K562 (cell line): Measurements from ENCODE around the gene SPATA31D1.

Source experiments
- CBFA2T2 ChIP-seq: fragments of 450-650 bp; conservative IDR thresholded peaks from 2 replicates; pipeline ENCODE4 v1.6.1; 2017; ENCODE audit warnings: mild to moderate bottlenecking
- CBX3 ChIP-seq, 2 experiments: IDR thresholded peaks; 1 replicate in 1 of 2; 2 replicates in 1 of 2; pipeline ENCODE4 v1.6.1; 2012; ENCODE audit warnings: inconsistent platforms in 2 of 2, low read length in 2 of 2, borderline replicate concordance in 1 of 2, control low read depth in 1 of 2
- ETV6 ChIP-seq, 3 experiments: fragments of 150-350 bp in 1 of 3; sonication (generic) in 1 of 3; formaldehyde crosslinking in 1 of 3; IDR thresholded peaks; 2 replicates each; pipeline versions ENCODE4 v1.6.1 to v1.8.0; 2014 to 2022; ENCODE audit warnings: borderline replicate concordance in 2 of 3, low read depth in 2 of 3, antibody characterized with exemption in 1 of 3, low read length in 1 of 3, mild to moderate bottlenecking in 1 of 3, missing genetic modification reagents in 1 of 3
- FOXM1 ChIP-seq, 2 experiments: fragments of 450-650 bp in 1 of 2; sonication (generic) in 1 of 2; formaldehyde crosslinking in 1 of 2; IDR thresholded peaks; 2 replicates each; pipeline versions ENCODE4 v1.6.1 to v1.9.0; 2017 to 2022; ENCODE audit warnings: low read depth in 2 of 2, mild to moderate bottlenecking in 2 of 2, missing genetic modification reagents in 1 of 2, moderate library complexity in 1 of 2
- KDM2B ChIP-seq: fragments of 250-450 bp; sonication (Bioruptor Pico); IDR thresholded peaks from 2 replicates; pipeline ENCODE4 v1.8.0; 2021; ENCODE audit warnings: mild to moderate bottlenecking, moderate library complexity
- POLR2AphosphoS5 ChIP-seq: IDR thresholded peaks from 2 replicates; pipeline ENCODE4 v1.6.1; 2011; ENCODE audit warnings: mild to moderate bottlenecking, low read depth, low read length, moderate library complexity; ENCODE audit not compliant: control insufficient read depth, insufficient read depth
- RAD51 ChIP-seq: fragments of 450-650 bp; IDR thresholded peaks from 2 replicates; pipeline ENCODE4 v1.7.1; 2016; ENCODE audit warnings: low read depth, mild to moderate bottlenecking, borderline replicate concordance
- RBM39 ChIP-seq: fragments of 200-400 bp; formaldehyde crosslinking; optimal IDR thresholded peaks from 2 replicates; pipeline ENCODE3; 2018; ENCODE audit warnings: low read depth, low read length
- ZNF76 ChIP-seq: fragments of 250-450 bp; sonication (Bioruptor Pico); IDR thresholded peaks from 2 replicates; pipeline ENCODE4 v1.4.0; 2020; ENCODE audit warnings: mild to moderate bottlenecking, moderate library complexity, borderline replicate concordance
- TF ChIP-seq, protein P1 (sequence below), 3 experiments: IDR thresholded peaks in 2 of 3; conservative IDR thresholded peaks in 1 of 3; 2 replicates each; pipeline ENCODE4 v1.5.1; 2011 to 2012; ENCODE audit warnings: low read length in 3 of 3, mild to moderate bottlenecking in 3 of 3, control low read depth in 2 of 3, improper control_type of control experiment in 1 of 3, inconsistent platforms in 1 of 3, low read depth in 1 of 3, mixed read lengths in 1 of 3, moderate library complexity in 1 of 3; ENCODE audit not compliant: insufficient read depth in 2 of 3
- TF ChIP-seq, protein P2 (sequence below): sonication (generic); formaldehyde crosslinking; IDR thresholded peaks from 2 replicates; pipeline ENCODE4 v1.5.0; 2020; ENCODE audit warnings: missing genetic modification reagents

DNA sequence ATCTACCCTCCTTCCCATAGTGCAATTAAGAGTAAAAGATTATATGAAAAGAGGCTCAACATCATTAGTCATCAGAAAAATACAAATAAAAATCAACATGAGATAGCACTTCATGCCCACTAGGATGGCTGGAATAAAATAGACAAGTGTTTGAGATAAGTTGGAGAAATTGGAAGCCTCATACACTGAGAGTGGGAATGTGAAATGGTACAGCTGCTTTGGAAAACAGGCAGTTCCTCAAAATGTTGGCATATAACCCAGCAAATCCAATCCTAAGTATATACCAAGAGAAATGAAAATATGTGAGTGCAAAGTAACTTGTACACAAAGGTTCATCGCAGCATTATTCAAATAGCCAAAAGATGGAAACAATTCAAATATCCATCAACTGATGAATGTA lies 35.5 kb upstream of the SPATA31D1 start:
- TF ChIP-seq POLR2AphosphoS5 (no peak), ETV6 (IDR thresholded peaks at IDR 0.05; ENCODE audit: borderline replicate concordance in 1 of 2, low read depth in 2 of 2, low read length in 1 of 2) (no peak), ETV6 (CRISPR knock-in tag; IDR thresholded peaks at IDR 0.05; ENCODE audit: borderline replicate concordance) (no peak), RBM39 (no peak), RAD51 (no peak), KDM2B (no peak), CBX3 (IDR thresholded peaks at IDR 0.05; ENCODE audit: borderline replicate concordance in 1 of 2, low read length in 2 of 2) (no peak), FOXM1 (IDR thresholded peaks at IDR 0.05; ENCODE audit: low read depth) (no peak), FOXM1 (CRISPR knock-in tag; IDR thresholded peaks at IDR 0.05; ENCODE audit: low read depth) (no peak), ZNF76 (CRISPR knock-in tag) (no peak), CBFA2T2 (no peak)
- TF ChIP-seq, protein P1, sequence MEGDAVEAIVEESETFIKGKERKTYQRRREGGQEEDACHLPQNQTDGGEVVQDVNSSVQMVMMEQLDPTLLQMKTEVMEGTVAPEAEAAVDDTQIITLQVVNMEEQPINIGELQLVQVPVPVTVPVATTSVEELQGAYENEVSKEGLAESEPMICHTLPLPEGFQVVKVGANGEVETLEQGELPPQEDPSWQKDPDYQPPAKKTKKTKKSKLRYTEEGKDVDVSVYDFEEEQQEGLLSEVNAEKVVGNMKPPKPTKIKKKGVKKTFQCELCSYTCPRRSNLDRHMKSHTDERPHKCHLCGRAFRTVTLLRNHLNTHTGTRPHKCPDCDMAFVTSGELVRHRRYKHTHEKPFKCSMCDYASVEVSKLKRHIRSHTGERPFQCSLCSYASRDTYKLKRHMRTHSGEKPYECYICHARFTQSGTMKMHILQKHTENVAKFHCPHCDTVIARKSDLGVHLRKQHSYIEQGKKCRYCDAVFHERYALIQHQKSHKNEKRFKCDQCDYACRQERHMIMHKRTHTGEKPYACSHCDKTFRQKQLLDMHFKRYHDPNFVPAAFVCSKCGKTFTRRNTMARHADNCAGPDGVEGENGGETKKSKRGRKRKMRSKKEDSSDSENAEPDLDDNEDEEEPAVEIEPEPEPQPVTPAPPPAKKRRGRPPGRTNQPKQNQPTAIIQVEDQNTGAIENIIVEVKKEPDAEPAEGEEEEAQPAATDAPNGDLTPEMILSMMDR (IDR thresholded peaks at IDR 0.05 in 2 of 3, conservative IDR thresholded peaks at IDR 0.05 in 1 of 3; ENCODE audit: insufficient read depth in 2 of 3, low read depth in 1 of 3, low read length in 3 of 3), result no peak
- TF ChIP-seq, protein P2, sequence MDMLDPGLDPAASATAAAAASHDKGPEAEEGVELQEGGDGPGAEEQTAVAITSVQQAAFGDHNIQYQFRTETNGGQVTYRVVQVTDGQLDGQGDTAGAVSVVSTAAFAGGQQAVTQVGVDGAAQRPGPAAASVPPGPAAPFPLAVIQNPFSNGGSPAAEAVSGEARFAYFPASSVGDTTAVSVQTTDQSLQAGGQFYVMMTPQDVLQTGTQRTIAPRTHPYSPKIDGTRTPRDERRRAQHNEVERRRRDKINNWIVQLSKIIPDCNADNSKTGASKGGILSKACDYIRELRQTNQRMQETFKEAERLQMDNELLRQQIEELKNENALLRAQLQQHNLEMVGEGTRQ (CRISPR knock-in tag), result no peak
